Kidney (tissue), 14 donors: ENCODE measurements around the gene CTBS. TPM values are rescaled to one million over a fixed set of nuclear protein-coding genes. Genes with fewer than 3 reads are reported as not detected.

Source experiments
- DNase-seq, 5 donors: peaks; one replicate each; pipeline ENCODE4 v3.0.0-alpha.2; 2013 to 2020
- FAIRE-seq: peaks from 2 replicates; lab custom pipeline; 2012; peaks lifted over from hg19 to GRCh38; lab: Jason Lieb, UNC
- H3K27ac ChIP-seq, 2 donors: one replicate each; pipeline ENCODE4 v1.7.0; 2013; ENCODE audit warnings: low read depth in 2 of 2, low read length in 2 of 2, inconsistent platforms in 1 of 2
- H3K27me3 ChIP-seq: one replicate; pipeline ENCODE4 v1.7.1; 2013; ENCODE audit warnings: low read length, inconsistent platforms; ENCODE audit not compliant: control insufficient read depth, insufficient read depth
- H3K36me3 ChIP-seq, 3 donors: one replicate each; pipeline versions ENCODE4 v1.7.0 to v1.7.1; 2013; ENCODE audit warnings: low read length in 3 of 3, control low read depth in 1 of 3, inconsistent platforms in 1 of 3; ENCODE audit not compliant: insufficient read depth in 3 of 3, control insufficient read depth in 2 of 3
- H3K4me1 ChIP-seq, 3 donors: one replicate each; pipeline versions ENCODE4 v1.7.0 to v1.7.1; 2013; ENCODE audit warnings: low read length in 3 of 3, inconsistent platforms in 1 of 3, low read depth in 1 of 3; ENCODE audit not compliant: control insufficient read depth in 2 of 3, insufficient read depth in 2 of 3
- H3K4me3 ChIP-seq, 3 donors: one replicate each; pipeline versions ENCODE4 v1.7.0 to v1.8.1; 2013; ENCODE audit warnings: low read length in 3 of 3, control low read depth in 1 of 3, inconsistent platforms in 1 of 3
- H3K9ac ChIP-seq, 3 donors: one replicate each; pipeline versions ENCODE4 v1.7.0 to v1.7.1; 2013; ENCODE audit warnings: low read length in 3 of 3, control low read depth in 1 of 3, inconsistent platforms in 1 of 3
- H3K9me3 ChIP-seq, 3 donors: one replicate each; pipeline versions ENCODE4 v1.7.0 to v1.7.1; 2013; ENCODE audit warnings: low read length in 3 of 3, control low read depth in 1 of 3, inconsistent platforms in 1 of 3; ENCODE audit not compliant: control insufficient read depth in 2 of 3, insufficient read depth in 1 of 3
- intact Hi-C: fragments of 100-400 bp; cut with DNase I; formaldehyde crosslinking; loops from one replicate; pipeline ENCODE4 v1.11.1; 2022
- polyA plus RNA-seq: library from polyadenylated mRNA; stranded (reverse); fragments of 350-450 nt; fragmentation: Illumina TruSeq; extraction: RNeasy Lipid Tissue Mini Kit (QIAGEN cat#74804); gene quantifications from one replicate; pipeline ENCODE4 v1.2.3, GENCODE V29; 2014; ENCODE audit warnings: low read depth, low replicate concordance; ENCODE audit not compliant: insufficient read depth
- total RNA-seq: library from RNA; stranded (reverse); fragmentation: NEBNext Ultra II Directional; extraction: Animal tissue kit (Norgen Biotek cat#: 25700); gene quantifications from one replicate; pipeline ENCODE4 v1.2.1, GENCODE V29; 2021
- TF ChIP-seq, protein P1 (sequence below): IDR thresholded peaks from 3 replicates; pipeline ENCODE4 v1.5.1; 2012; ENCODE audit warnings: mild to moderate bottlenecking, moderate library complexity, borderline replicate concordance; ENCODE audit not compliant: insufficient read depth; ENCODE audit errors: extremely low read depth
- donor health status: control.
- donor health status: control.
- donor health status: control.
- donor health status: control.
- donor health status: control.
- donor health status: DM: yes; HTN: yes; CAD: no.
- donor health status: Normal renal cell carcinoma (clear cell type).

CTBS gene
- total and polyA plus RNA-seq, 2 donors from 2014 or later = 19.1 to 32.0 TPM

DNA sequence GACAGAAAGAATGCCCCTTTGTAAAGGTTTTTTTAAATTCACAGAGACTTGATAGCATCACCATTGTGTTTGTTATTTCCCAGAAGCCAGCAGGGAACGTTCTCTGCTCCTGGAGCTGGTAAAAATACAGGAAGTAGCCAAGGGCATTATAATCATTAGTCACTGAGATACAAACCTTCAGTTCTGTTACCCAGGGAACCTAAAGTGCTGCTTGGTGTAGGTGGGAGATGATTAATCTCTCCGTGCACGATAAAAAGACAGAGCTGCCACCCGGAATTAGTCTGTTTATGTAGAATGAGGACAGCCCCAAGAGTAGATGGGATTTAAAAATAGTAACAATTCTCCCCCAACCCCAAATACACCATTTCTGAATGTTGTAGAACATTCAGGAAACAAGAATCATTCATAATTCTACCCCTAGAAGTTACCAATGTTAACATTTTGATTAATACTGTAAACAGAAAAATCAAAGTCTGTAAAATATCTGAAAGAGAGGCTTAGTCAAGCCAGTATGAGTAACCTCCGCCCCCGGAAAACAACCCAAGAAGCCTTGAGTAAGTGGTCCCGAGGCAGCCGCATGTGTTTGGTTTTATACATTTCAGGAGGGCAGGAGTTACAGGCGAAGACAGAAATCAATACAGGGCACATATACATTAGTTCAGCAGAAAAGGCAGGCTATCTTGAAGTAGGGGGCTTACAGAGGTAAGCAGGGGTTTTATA, 45.3 kb upstream of the CTBS start:
- FAIRE-seq (no peak), DNase-seq (peak in 1 of 5 donors; percentile 24)
- no peaks in the 10 kb centered on the region for H3K27me3 ChIP-seq
- TF ChIP-seq, protein P1, sequence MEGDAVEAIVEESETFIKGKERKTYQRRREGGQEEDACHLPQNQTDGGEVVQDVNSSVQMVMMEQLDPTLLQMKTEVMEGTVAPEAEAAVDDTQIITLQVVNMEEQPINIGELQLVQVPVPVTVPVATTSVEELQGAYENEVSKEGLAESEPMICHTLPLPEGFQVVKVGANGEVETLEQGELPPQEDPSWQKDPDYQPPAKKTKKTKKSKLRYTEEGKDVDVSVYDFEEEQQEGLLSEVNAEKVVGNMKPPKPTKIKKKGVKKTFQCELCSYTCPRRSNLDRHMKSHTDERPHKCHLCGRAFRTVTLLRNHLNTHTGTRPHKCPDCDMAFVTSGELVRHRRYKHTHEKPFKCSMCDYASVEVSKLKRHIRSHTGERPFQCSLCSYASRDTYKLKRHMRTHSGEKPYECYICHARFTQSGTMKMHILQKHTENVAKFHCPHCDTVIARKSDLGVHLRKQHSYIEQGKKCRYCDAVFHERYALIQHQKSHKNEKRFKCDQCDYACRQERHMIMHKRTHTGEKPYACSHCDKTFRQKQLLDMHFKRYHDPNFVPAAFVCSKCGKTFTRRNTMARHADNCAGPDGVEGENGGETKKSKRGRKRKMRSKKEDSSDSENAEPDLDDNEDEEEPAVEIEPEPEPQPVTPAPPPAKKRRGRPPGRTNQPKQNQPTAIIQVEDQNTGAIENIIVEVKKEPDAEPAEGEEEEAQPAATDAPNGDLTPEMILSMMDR = no peak
- no peaks in the 10 kb centered on the region for H3K9me3 ChIP-seq
- no peak overlapping the region for H3K27ac ChIP-seq
- H3K9ac ChIP-seq = no peak overlapping the region
- H3K4me3 ChIP-seq = no peak overlapping the region
- no peaks in the 10 kb centered on the region for H3K36me3 ChIP-seq
- no peaks in the 10 kb centered on the region for H3K4me1 ChIP-seq
- intact Hi-C loops = loop anchor here (10.0 kb wide), 1 partner anchor 475 kb away; the partner anchor contains the start of gene PRKACB

DNA sequence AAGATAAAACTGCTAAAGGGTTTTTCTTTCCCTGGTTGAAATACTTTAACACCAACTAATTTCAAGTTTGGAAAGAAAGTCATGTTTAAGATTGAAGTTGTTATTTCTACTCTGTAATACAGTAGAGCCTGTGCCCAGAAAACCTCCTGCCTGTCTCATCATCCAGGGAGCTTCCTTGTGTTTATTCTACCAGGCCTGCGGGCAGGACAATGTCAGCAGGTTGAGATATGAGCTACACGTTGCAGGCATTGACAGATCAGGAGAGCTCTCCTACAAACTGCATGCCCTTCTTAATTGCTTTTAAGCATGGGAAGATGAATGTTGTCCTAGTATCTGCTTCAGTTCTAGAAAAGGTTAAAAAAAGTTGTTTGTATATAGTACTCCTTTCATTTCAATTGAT, 43.1 kb upstream of the CTBS start:
- no peak for DNase-seq
- TF ChIP-seq, protein P1 = no peak
- no peak overlapping the region for H3K9ac ChIP-seq
- FAIRE-seq = no peak
- no peak overlapping the region for H3K27ac ChIP-seq
- H3K36me3 ChIP-seq = no peaks in the 10 kb centered on the region
- no peaks in the 10 kb centered on the region for H3K4me1 ChIP-seq
- no peaks in the 10 kb centered on the region for H3K9me3 ChIP-seq
- intact Hi-C loops = no loop called here
- H3K27me3 ChIP-seq = no peaks in the 10 kb centered on the region
- no peak overlapping the region for H3K4me3 ChIP-seq

DNA sequence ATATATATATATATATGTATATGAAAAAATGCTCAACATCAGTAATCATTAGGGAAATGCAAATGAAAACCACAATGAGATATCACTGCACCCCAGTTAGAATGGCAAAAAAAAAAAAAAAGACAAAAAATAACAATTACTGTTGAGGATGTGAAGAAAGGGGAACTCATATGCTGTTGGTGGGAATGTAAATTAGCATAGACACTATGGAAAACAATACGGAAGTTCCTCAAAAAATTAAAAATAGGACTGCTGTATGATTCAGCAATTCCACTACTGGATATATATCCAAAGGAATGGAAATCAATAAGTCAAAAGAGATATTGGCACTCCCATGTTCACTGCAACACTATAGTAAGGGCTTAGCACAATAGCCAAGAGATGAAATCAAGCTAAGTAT, 41.5 kb upstream of the CTBS start:
- Histone ChIP-seq H3K36me3 (no peaks in the 10 kb centered on the region), H3K27ac (no peak overlapping the region), H3K4me1 (no peaks in the 10 kb centered on the region), H3K4me3 (no peak overlapping the region), H3K9ac (no peak overlapping the region), H3K27me3 (no peaks in the 10 kb centered on the region), H3K9me3 (no peaks in the 10 kb centered on the region)
- FAIRE-seq (no peak), DNase-seq (no peak)
- TF ChIP-seq, protein P1 = no peak
- intact Hi-C loops = no loop called here

DNA sequence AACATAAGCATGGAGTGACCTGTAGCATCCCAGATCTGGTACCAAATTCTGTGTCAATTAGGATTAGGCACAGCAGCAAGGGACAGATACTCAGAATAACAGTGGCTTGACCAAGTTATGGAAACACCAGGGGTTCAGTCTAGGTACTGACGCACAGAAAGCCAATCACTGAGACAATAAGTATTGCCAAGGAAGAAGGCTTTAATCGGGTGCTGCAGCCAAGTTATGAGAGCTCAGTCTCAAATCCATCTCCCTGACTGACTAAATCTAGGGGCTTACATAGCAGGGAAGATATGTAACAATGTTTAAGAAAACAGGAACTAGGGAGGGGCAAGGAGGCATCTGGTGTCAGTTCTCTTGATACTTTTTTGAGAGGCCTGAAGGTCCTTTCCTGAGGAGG, 39.6 kb upstream of the CTBS start:
- Histone ChIP-seq H3K4me1 (no peaks in the 10 kb centered on the region), H3K27me3 (no peaks in the 10 kb centered on the region), H3K9ac (no peak overlapping the region), H3K9me3 (no peaks in the 10 kb centered on the region), H3K27ac (no peak overlapping the region), H3K4me3 (no peak overlapping the region), H3K36me3 (no peaks in the 10 kb centered on the region)
- no peak for FAIRE-seq
- intact Hi-C loops = no loop called here
- TF ChIP-seq, protein P1 = no peak
- no peak for DNase-seq
